ENCODE results near the gene BRPF1. TPM values are rescaled to one million over a fixed set of nuclear protein-coding genes. Genes with fewer than 3 reads are reported as not detected.

Gene BRPF1
- total and polyA plus RNA-seq, 2 experiments from 2014 or later, result 9.3 to 10.7 TPM

- Histone ChIP-seq H3K4me3 (no peak overlapping the region), H3K36me3 (replicated peaks; ENCODE audit: insufficient read depth, low read depth) (no peaks in the 10 kb centered on the region), H3K27me3 (no peaks in the 10 kb centered on the region), H2AFZ (no peak overlapping the region), H3K27ac (no peak overlapping the region), H4K20me1 (ENCODE audit: insufficient read depth, poor library complexity, severe bottlenecking) (no peaks in the 10 kb centered on the region), H3K9me2 (replicated peaks; ENCODE audit: insufficient read depth) (no peaks in the 10 kb centered on the region), H3K9me3 (ENCODE audit: low read depth) (no peaks in the 10 kb centered on the region), H3K4me1 (ENCODE audit: insufficient read depth) (no peaks in the 10 kb centered on the region), H3K79me2 (no peaks in the 10 kb centered on the region), H3K4me2 (no peak overlapping the region)
- DNase-seq (ENCODE audit: low spot score), result no peak
- no peak for TF ChIP-seq EZH2 (IDR thresholded peaks at IDR 0.05; ENCODE audit: borderline replicate concordance)
- no peak for TF ChIP-seq CTCF (IDR thresholded peaks at IDR 0.05; ENCODE audit: poor library complexity)
- TF ChIP-seq EZH2phosphoT487 (IDR thresholded peaks at IDR 0.05; ENCODE audit: low read depth, severe bottlenecking, unreplicated experiment), result no peak
- 94% methylated on average over 6 of the region's 6 CpGs for WGBS (ENCODE audit: low lambda C conversion rate, missing lambda C conversion rate)
These were observed 47.6 kb downstream of the BRPF1 start for GRCh38 chr3:9779075-9779593.

DNA sequence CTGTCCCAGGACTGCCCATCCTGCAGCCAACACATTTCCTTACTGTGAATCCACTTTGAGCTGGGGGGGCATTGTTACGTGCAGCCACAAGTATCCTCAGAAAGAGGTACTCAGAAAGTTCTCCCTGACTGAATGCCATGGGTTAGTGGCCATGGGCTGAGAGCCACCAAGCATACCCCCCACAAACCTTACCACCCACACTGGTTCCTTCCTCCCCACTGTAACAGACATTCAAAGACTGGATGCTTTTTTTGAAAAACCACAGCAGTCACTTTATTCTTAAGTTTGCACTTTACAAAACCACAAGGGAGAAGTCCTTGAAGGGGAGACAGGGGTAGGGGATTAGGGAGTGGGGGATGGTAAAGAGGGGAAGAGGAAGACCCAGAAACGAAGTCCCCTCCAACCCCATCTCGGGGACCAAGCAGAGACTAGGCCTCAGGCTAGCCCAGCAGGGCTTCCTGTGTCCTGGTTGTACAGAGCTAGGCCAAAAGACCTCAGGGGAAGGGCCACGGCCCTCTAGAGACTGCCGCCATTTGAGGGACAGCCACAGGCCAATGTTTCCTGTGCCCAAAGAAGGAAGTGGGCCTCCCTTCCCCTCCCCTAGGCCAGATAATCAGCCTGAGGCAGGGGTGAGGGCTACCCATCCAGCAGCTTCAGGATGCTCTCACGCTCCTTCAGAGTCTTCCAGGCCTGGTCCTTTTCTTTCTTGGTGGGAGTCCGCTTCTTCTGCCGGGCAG, 48.4 kb downstream of the BRPF1 start:
- Histone ChIP-seq H3K27ac (no peak overlapping the region), H2AFZ (no peak overlapping the region), H3K4me3 (no peak overlapping the region), H3K9me2 (replicated peaks; ENCODE audit: insufficient read depth) (no peaks in the 10 kb centered on the region), H3K9me3 (ENCODE audit: low read depth) (no peaks in the 10 kb centered on the region), H3K36me3 (replicated peaks; ENCODE audit: insufficient read depth, low read depth) (no peaks in the 10 kb centered on the region), H4K20me1 (ENCODE audit: insufficient read depth, poor library complexity, severe bottlenecking) (no peaks in the 10 kb centered on the region), H3K79me2 (no peaks in the 10 kb centered on the region), H3K4me2 (no peak overlapping the region), H3K4me1 (ENCODE audit: insufficient read depth) (no peaks in the 10 kb centered on the region), H3K27me3 (no peaks in the 10 kb centered on the region)
- no peak for TF ChIP-seq CTCF (IDR thresholded peaks at IDR 0.05; ENCODE audit: poor library complexity)
- 86% methylated on average over 8 of the region's 8 CpGs for WGBS (ENCODE audit: low lambda C conversion rate, missing lambda C conversion rate)
- no peak for DNase-seq (ENCODE audit: low spot score)

DNA sequence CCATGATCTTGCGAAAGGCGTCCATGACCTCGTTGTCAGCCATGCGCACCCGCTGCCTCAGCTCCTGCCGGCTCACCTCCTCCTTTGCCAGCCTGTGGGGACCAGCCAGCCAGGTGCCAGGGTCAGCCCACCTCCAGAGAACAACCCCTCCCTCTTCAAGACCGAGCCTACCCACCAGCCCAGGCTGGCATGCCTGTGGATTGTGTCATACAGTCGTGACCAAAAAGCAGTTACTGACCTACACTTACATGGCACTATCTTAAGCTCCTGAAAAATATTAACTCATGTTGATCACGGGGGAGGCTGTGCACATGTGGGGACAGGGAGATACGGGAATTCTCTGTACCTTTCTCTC, 48.9 kb downstream of the BRPF1 start:
- H3K4me2 ChIP-seq, result no peak overlapping the region
- DNase-seq (ENCODE audit: low spot score), result no peak
- TF ChIP-seq EZH2phosphoT487 (IDR thresholded peaks at IDR 0.05; ENCODE audit: low read depth, severe bottlenecking, unreplicated experiment) (no peak), EZH2 (IDR thresholded peaks at IDR 0.05; ENCODE audit: borderline replicate concordance) (no peak), CTCF (IDR thresholded peaks at IDR 0.05; ENCODE audit: poor library complexity) (no peak)
- H3K9me3 ChIP-seq (ENCODE audit: low read depth), result no peaks in the 10 kb centered on the region
- H4K20me1 ChIP-seq (ENCODE audit: insufficient read depth, poor library complexity, severe bottlenecking), result no peaks in the 10 kb centered on the region
- H3K27me3 ChIP-seq, result no peaks in the 10 kb centered on the region
- no peaks in the 10 kb centered on the region for H3K79me2 ChIP-seq
- H3K4me3 ChIP-seq, result no peak overlapping the region
- H3K27ac ChIP-seq, result no peak overlapping the region
- no peaks in the 10 kb centered on the region for H3K36me3 ChIP-seq (replicated peaks; ENCODE audit: insufficient read depth, low read depth)
- H2AFZ ChIP-seq, result no peak overlapping the region
- H3K4me1 ChIP-seq (ENCODE audit: insufficient read depth), result no peaks in the 10 kb centered on the region
- 94% methylated on average over 10 of the region's 10 CpGs for WGBS (ENCODE audit: low lambda C conversion rate, missing lambda C conversion rate)
- H3K9me2 ChIP-seq (replicated peaks; ENCODE audit: insufficient read depth), result no peaks in the 10 kb centered on the region

All from hepatocyte (in vitro differentiated cells).